Loucy (cell line): ENCODE measurements around the gene TMED6.
"Not testable (repeated sequence)": the region's sequence is repeated elsewhere in the genome, so short reads cannot be mapped to it uniquely, and the experiment has no call there.

ENCODE experiments used
- H2AFZ ChIP-seq: fragments of 200-600 bp; sonication (generic); 2 replicates; pipeline ENCODE4 v1.6.0; 2016; ENCODE audit warnings: antibody characterized with exemption, mild to moderate bottlenecking, low read length, moderate library complexity
- H3F3A ChIP-seq: fragments of 200-600 bp; 2 replicates; pipeline ENCODE4 v1.6.0; 2016; ENCODE audit warnings: antibody characterized with exemption, low read depth, mild to moderate bottlenecking
- H3K27me3 ChIP-seq: fragments of 200-600 bp; sonication (generic); 2 replicates; pipeline ENCODE4 v1.6.1; 2014; ENCODE audit warnings: low read length, mild to moderate bottlenecking; ENCODE audit not compliant: insufficient read depth, poor library complexity, severe bottlenecking
- H3K36me3 ChIP-seq: fragments of 200-600 bp; sonication (generic); 2 replicates; pipeline ENCODE4 v1.6.1; 2016; ENCODE audit warnings: low read length; ENCODE audit not compliant: insufficient read depth
- H3K4me1 ChIP-seq: fragments of 200-600 bp; sonication (generic); 2 replicates; pipeline ENCODE4 v1.5.1; 2014; ENCODE audit warnings: low read length, mild to moderate bottlenecking; ENCODE audit not compliant: insufficient read depth, poor library complexity, severe bottlenecking
- H3K4me2 ChIP-seq: fragments of 200-600 bp; sonication (generic); 2 replicates; pipeline ENCODE4 v1.6.0; 2014; ENCODE audit warnings: antibody characterized with exemption, low read length, low read depth, mild to moderate bottlenecking; ENCODE audit not compliant: poor library complexity, severe bottlenecking
- H3K4me3 ChIP-seq: fragments of 200-600 bp; sonication (generic); 2 replicates; pipeline ENCODE4 v1.5.1; 2014; ENCODE audit warnings: low read length, mild to moderate bottlenecking, mixed read lengths; ENCODE audit not compliant: poor library complexity, severe bottlenecking
- H3K79me2 ChIP-seq: fragments of 200-600 bp; sonication (generic); 2 replicates; pipeline ENCODE4 v1.6.1; 2014; ENCODE audit warnings: low read length; ENCODE audit not compliant: insufficient read depth
- H3K9ac ChIP-seq: fragments of 200-600 bp; sonication (generic); 2 replicates; pipeline ENCODE4 v1.6.0; 2014; ENCODE audit warnings: mild to moderate bottlenecking, low read depth, low read length, moderate library complexity; ENCODE audit not compliant: poor library complexity, severe bottlenecking
- H3K9me2 ChIP-seq: fragments of 200-600 bp; sonication (generic); replicated peaks from 2 replicates; pipeline ENCODE4 v1.6.1; 2016; ENCODE audit warnings: low read depth, low read length, mixed read lengths
- H3K9me3 ChIP-seq: fragments of 200-600 bp; sonication (generic); 2 replicates; pipeline ENCODE4 v1.6.1; 2014; ENCODE audit warnings: mild to moderate bottlenecking, antibody characterized with exemption, low read length, low read depth; ENCODE audit not compliant: insufficient read depth
- H4K20me1 ChIP-seq: fragments of 200-600 bp; sonication (generic); 2 replicates; pipeline ENCODE4 v1.6.0; 2014; ENCODE audit warnings: antibody characterized with exemption, low read length, mild to moderate bottlenecking; ENCODE audit not compliant: insufficient read depth, poor library complexity, severe bottlenecking
- CTCF ChIP-seq: fragments of 200-600 bp; sonication (generic); conservative IDR thresholded peaks from 2 replicates; pipeline ENCODE4 v1.5.1; 2014; ENCODE audit warnings: mild to moderate bottlenecking, antibody characterized with exemption, low read length
- EZH2phosphoT487 ChIP-seq: fragments of 200-600 bp; IDR thresholded peaks from 2 replicates; pipeline ENCODE4 v1.6.1; 2018; ENCODE audit warnings: antibody characterized with exemption, mild to moderate bottlenecking, moderate library complexity, borderline replicate concordance

TMED6 gene

GRCh38 chr16:69365901-69366300 is 14.3 kb upstream of the TMED6 start:
- Histone ChIP-seq H3K27me3 (no peaks in the 10 kb centered on the region), H3K4me2 (no peak overlapping the region), H3K9me3 (no peaks in the 10 kb centered on the region), H3K4me1 (peaks cover 3% of the 10 kb centered on the region), H3K9ac (no peak overlapping the region), H3K9me2 (no peaks in the 10 kb centered on the region), H3K79me2 (no peaks in the 10 kb centered on the region), H3F3A (no peaks in the 10 kb centered on the region), H3K36me3 (peaks cover 62% of the 10 kb centered on the region; the same call in 1 of the 2 replicates), H4K20me1 (no peaks in the 10 kb centered on the region), H2AFZ (no peak overlapping the region), H3K4me3 (no peak overlapping the region)
- no peak for TF ChIP-seq EZH2phosphoT487
- no peak for TF ChIP-seq CTCF

- Histone ChIP-seq H3K4me1 (peaks cover 3% of the 10 kb centered on the region), H3K36me3 (peaks cover 46% of the 10 kb centered on the region; the same call in 1 of the 2 replicates), H3K27me3 (no peaks in the 10 kb centered on the region), H3K9me2 (no peaks in the 10 kb centered on the region), H3K9ac (no peak overlapping the region), H3K4me2 (no peak overlapping the region), H3K4me3 (no peak overlapping the region), H3K9me3 (no peaks in the 10 kb centered on the region), H4K20me1 (no peaks in the 10 kb centered on the region), H3F3A (no peaks in the 10 kb centered on the region), H2AFZ (no peak overlapping the region), H3K79me2 (no peaks in the 10 kb centered on the region)
- TF ChIP-seq CTCF, result no peak
- TF ChIP-seq EZH2phosphoT487, result no peak
These were observed 12.5 kb upstream of the TMED6 start for GRCh38 chr16:69364088-69364487.

- H3K9ac ChIP-seq, result no peak overlapping the region
- no peaks in the 10 kb centered on the region for H3K79me2 ChIP-seq
- no peaks in the 10 kb centered on the region for H3K27me3 ChIP-seq
- H3K4me2 ChIP-seq, result no peak overlapping the region
- H3K4me3 ChIP-seq, result no peak overlapping the region
- H4K20me1 ChIP-seq, result no peaks in the 10 kb centered on the region
- no peak overlapping the region for H2AFZ ChIP-seq
- H3K4me1 ChIP-seq, result no peaks in the 10 kb centered on the region
- H3K9me3 ChIP-seq, result no peaks in the 10 kb centered on the region
- TF ChIP-seq CTCF (no peak), EZH2phosphoT487 (no peak)
- no peaks in the 10 kb centered on the region for H3K9me2 ChIP-seq
- H3K36me3 ChIP-seq, result peaks cover 41% of the 10 kb centered on the region; the same call in 1 of the 2 replicates
- H3F3A ChIP-seq, result no peaks in the 10 kb centered on the region
These were observed 11.7 kb upstream of the TMED6 start for GRCh38 chr16:69363281-69363717.

- not testable (repeated sequence) for H3F3A ChIP-seq, H3K4me3 ChIP-seq, H3K9ac ChIP-seq, H3K4me1 ChIP-seq, H2AFZ ChIP-seq, H3K4me2 ChIP-seq, H3K9me2 ChIP-seq, H3K9me3 ChIP-seq, H3K79me2 ChIP-seq, H3K27me3 ChIP-seq, H4K20me1 ChIP-seq
- H3K36me3 ChIP-seq, result peaks cover 13% of the 10 kb centered on the region; the same call in 1 of the 2 replicates
These were observed 8.5 kb upstream of the TMED6 start for GRCh38 chr16:69360070-69360469.
